NB4 (cell line): ENCODE data around the gene TBL1XR1.

Experiments used
- MAX ChIP-seq: IDR thresholded peaks from 2 replicates; pipeline ENCODE4 v1.6.1; 2011; ENCODE audit warnings: low read depth, low read length
- MYC ChIP-seq: IDR thresholded peaks from 2 replicates; pipeline ENCODE4 v1.6.1; 2011; ENCODE audit warnings: low read depth, low read length
- POLR2A ChIP-seq: IDR thresholded peaks from 2 replicates; pipeline ENCODE4 v1.6.1; 2011; ENCODE audit warnings: mild to moderate bottlenecking; ENCODE audit not compliant: insufficient read length; ENCODE audit errors: extremely low read depth
- TF ChIP-seq, protein P1 (sequence below): IDR thresholded peaks from one replicate; pipeline ENCODE4 v1.5.1; 2012; ENCODE audit warnings: low read depth, low read length

DNA sequence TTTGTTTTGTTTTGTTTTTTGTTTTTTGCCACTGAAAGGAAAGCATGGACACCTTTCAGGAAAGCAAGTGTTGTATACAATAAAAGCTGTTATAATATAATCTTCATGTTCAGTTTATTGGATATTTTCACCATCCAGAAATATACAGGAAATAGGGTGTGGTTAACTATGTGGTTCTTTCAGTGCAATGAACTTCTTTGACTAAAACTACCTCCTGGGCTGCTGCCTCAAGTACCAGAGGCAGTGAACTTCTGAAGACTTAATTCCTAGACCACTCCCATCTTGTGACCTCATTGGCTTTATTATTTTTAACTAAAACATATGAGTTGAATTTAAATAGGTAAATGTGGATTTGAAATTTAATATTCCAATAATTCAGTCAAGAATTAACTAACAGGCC is 27.1 kb upstream of the TBL1XR1 start:
- TF ChIP-seq, protein P1, sequence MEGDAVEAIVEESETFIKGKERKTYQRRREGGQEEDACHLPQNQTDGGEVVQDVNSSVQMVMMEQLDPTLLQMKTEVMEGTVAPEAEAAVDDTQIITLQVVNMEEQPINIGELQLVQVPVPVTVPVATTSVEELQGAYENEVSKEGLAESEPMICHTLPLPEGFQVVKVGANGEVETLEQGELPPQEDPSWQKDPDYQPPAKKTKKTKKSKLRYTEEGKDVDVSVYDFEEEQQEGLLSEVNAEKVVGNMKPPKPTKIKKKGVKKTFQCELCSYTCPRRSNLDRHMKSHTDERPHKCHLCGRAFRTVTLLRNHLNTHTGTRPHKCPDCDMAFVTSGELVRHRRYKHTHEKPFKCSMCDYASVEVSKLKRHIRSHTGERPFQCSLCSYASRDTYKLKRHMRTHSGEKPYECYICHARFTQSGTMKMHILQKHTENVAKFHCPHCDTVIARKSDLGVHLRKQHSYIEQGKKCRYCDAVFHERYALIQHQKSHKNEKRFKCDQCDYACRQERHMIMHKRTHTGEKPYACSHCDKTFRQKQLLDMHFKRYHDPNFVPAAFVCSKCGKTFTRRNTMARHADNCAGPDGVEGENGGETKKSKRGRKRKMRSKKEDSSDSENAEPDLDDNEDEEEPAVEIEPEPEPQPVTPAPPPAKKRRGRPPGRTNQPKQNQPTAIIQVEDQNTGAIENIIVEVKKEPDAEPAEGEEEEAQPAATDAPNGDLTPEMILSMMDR: no peak
- TF ChIP-seq MAX (no peak), POLR2A (no peak), MYC (no peak)
